K562 (cell line): ENCODE results near the gene MTHFR. TPM values are rescaled to one million over a fixed set of nuclear protein-coding genes. Genes with fewer than 3 reads are reported as not detected.
"Not testable (repeated sequence)": the region's sequence is repeated elsewhere in the genome, so short reads cannot be mapped to it uniquely, and the experiment has no call there.

Source experiments
- ARNT ChIP-seq, 2 experiments: fragments of 450-650 bp; IDR thresholded peaks; 2 replicates each; pipeline ENCODE4 v1.6.1; 2016; ENCODE audit warnings: mild to moderate bottlenecking in 1 of 2
- ASH1L ChIP-seq: fragments of 450-650 bp; IDR thresholded peaks from 2 replicates; pipeline ENCODE4 v1.6.1; 2018; ENCODE audit warnings: borderline replicate concordance, mild to moderate bottlenecking, low read depth; ENCODE audit not compliant: partially characterized antibody
- FOXM1 ChIP-seq, 2 experiments: fragments of 450-650 bp in 1 of 2; sonication (generic) in 1 of 2; formaldehyde crosslinking in 1 of 2; IDR thresholded peaks; 2 replicates each; pipeline versions ENCODE4 v1.6.1 to v1.9.0; 2017 to 2022; ENCODE audit warnings: low read depth in 2 of 2, mild to moderate bottlenecking in 2 of 2, missing genetic modification reagents in 1 of 2, moderate library complexity in 1 of 2
- HES1 ChIP-seq: fragments of 450-650 bp; IDR thresholded peaks from 2 replicates; pipeline ENCODE4 v1.6.1; 2016; ENCODE audit warnings: low read depth, mild to moderate bottlenecking, moderate library complexity
- HLTF ChIP-seq: fragments of 450-650 bp; IDR thresholded peaks from 2 replicates; pipeline ENCODE4 v1.6.1; 2016
- KDM5B ChIP-seq: fragments of 200-600 bp; sonication (generic); IDR thresholded peaks from 2 replicates; pipeline ENCODE4 v1.6.1; 2012; ENCODE audit warnings: low read depth, mild to moderate bottlenecking, moderate library complexity, low read length, control low read depth, inconsistent platforms; ENCODE audit not compliant: insufficient replicate concordance
- LARP7 ChIP-seq: fragments of 450-650 bp; IDR thresholded peaks from 2 replicates; pipeline ENCODE4 v1.6.1; 2016
- MLLT1 ChIP-seq, 2 experiments: fragments of 450-650 bp; IDR thresholded peaks; 2 replicates each; pipeline ENCODE4 v1.6.1; 2016
- MTA2 ChIP-seq: fragments of 450-650 bp; IDR thresholded peaks from 2 replicates; pipeline ENCODE4 v1.6.1; 2016; ENCODE audit warnings: low read depth
- NKRF ChIP-seq: fragments of 450-650 bp; IDR thresholded peaks from 2 replicates; pipeline ENCODE4 v1.6.1; 2016; ENCODE audit warnings: borderline replicate concordance
- PHB2 ChIP-seq: fragments of 450-650 bp; IDR thresholded peaks from 2 replicates; pipeline ENCODE4 v1.6.1; 2017; ENCODE audit warnings: low read depth
- SMARCA5 ChIP-seq: fragments of 450-650 bp; IDR thresholded peaks from 2 replicates; pipeline ENCODE4 v1.6.1; 2016
- ZNF121 ChIP-seq: sonication (generic); formaldehyde crosslinking; conservative IDR thresholded peaks from 2 replicates; pipeline ENCODE4 v1.8.0; 2022; ENCODE audit warnings: missing genetic modification reagents
- ZNF512 ChIP-seq: IDR thresholded peaks from 2 replicates; pipeline ENCODE4 v1.6.1; 2016; ENCODE audit warnings: missing genetic modification characterization, missing compliant biosample characterization
- polyA plus RNA-seq, 8 experiments: library from polyadenylated mRNA; depleted of rRNA in 4 of 8; stranded (reverse) in 5 of 8; unstranded in 3 of 8; fragments of >200 nt; fragmentation: Nextera tagmentation in 2 of 8; fragmentation: Illumina TruSeq in 1 of 8; extraction: Ambion mirVana in 2 of 8; extraction: Trizol in 1 of 8; gene quantifications; 2 replicates each; pipeline versions ENCODE4 v1.2.1 to v1.2.3, GENCODE V29; 2011 to 2014; ENCODE audit warnings: inconsistent platforms in 1 of 8, missing spikeins in 1 of 8
- total RNA-seq, 7 experiments: library from RNA; depleted of rRNA in 6 of 7; stranded (reverse); fragments of >200 nt in 6 of 7; fragmentation: Illumina TruSeq in 2 of 7; extraction: Trizol in 2 of 7; gene quantifications; 2 replicates each; pipeline versions ENCODE4 v1.2.1 to v1.2.3, GENCODE V29; 2011 to 2021; ENCODE audit warnings: low replicate concordance in 1 of 7
- TF ChIP-seq, protein P1 (sequence below): fragments of 250-450 bp; sonication (Bioruptor Pico); IDR thresholded peaks from 2 replicates; pipeline ENCODE4 v1.8.0; 2022; ENCODE audit warnings: moderate library complexity, mild to moderate bottlenecking, inconsistent platforms

MTHFR gene
- total and polyA plus RNA-seq, 9 of the 15 experiments (the other 6 are each of a cell fraction or from before 2014, with no cell fraction given), result 5.0 to 104 (median 62.6) TPM

DNA sequence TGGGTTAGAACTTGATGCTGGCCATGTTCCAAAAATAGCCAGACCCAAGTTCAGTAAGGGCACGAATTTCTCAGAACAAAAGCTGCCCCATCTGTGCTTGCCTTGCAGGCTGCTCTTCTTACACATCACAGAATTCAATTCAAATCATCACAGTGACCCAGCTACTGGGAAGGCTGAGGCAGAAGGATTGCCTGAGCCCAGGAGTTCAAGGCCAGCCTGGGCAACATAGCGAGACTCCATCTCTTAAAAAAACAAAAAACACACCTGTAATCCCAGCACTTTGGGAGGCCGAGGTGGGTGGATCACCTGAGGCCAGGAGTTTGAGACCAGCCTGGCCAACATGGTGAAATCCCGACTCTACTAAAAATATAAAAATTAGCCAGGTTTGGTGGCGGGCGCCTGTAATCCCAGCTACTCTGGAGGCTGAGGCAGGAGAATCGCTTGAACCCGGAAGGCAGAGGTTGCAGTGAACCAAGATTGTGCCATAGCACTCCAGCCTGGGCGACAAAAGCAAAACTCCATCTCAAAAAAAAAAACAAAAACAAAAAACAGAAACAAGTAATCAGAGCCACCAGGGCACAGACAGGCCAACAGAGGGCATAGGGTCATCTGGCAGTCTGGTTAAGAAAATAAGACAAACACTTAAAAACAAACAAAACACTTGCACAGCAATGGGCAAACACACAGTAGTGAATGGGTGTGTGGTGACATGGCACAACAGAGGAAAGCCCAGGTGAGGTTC lies 1.7 kb downstream of the MTHFR start (continued):
- peak; percentile 74 to 90 for TF ChIP-seq MLLT1 (IDR thresholded peaks at IDR 0.05)
- TF ChIP-seq LARP7, result peak; percentile 93
- peak; percentile 78 for TF ChIP-seq ZNF121 (CRISPR knock-in tag)
- peak; percentile 56 for TF ChIP-seq ASH1L
- 0 out of 2 replicates have a peak, but pooled peaks have one; percentile 32 for TF ChIP-seq PHB2
- 0 out of 2 replicates have a peak, but pooled peaks have one; percentile 13 for TF ChIP-seq SMARCA5
- TF ChIP-seq HLTF, result peak; percentile 66; the same call in 1 of the 2 replicates
- peak; percentile 55; the same call in 1 of the 2 replicates for TF ChIP-seq NKRF
- 0 out of 2 replicates have a peak, but pooled peaks have one; percentile 4 for TF ChIP-seq HES1
- TF ChIP-seq ARNT (IDR thresholded peaks at IDR 0.05), result 0 out of 4 replicates have a peak, but pooled peaks of 1 of the 2 experiments have one; percentile 8
- peak; percentile 36 for TF ChIP-seq KDM5B
- TF ChIP-seq MTA2, result 0 out of 2 replicates have a peak, but pooled peaks have one; percentile 15
- TF ChIP-seq, protein P1, sequence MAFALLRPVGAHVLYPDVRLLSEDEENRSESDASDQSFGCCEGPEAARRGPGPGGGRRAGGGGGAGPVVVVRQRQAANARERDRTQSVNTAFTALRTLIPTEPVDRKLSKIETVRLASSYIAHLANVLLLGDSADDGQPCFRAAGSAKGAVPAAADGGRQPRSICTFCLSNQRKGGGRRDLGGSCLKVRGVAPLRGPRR (CRISPR knock-in tag), result 0 out of 2 replicates have a peak, but pooled peaks have one; percentile 16
- 0 out of 2 replicates have a peak, but pooled peaks have one; percentile 24 for TF ChIP-seq ZNF512 (tag)
- 0 out of 2 replicates have a peak, but pooled peaks have one; percentile 10 for TF ChIP-seq FOXM1 (IDR thresholded peaks at IDR 0.05; ENCODE audit: low read depth)
- not testable (repeated sequence) for TF ChIP-seq FOXM1 (CRISPR knock-in tag; IDR thresholded peaks at IDR 0.05; ENCODE audit: low read depth)
